Activated T-cell treated with anti-CD3 and anti-CD28 coated beads for 24 hours (primary cell): ENCODE measurements around the gene SCRN1.

Source experiments
- DNase-seq: peaks from one replicate; pipeline ENCODE4 v3.0.0-alpha.2; 2020; ENCODE audit warnings: low read depth

The SCRN1 gene

DNA sequence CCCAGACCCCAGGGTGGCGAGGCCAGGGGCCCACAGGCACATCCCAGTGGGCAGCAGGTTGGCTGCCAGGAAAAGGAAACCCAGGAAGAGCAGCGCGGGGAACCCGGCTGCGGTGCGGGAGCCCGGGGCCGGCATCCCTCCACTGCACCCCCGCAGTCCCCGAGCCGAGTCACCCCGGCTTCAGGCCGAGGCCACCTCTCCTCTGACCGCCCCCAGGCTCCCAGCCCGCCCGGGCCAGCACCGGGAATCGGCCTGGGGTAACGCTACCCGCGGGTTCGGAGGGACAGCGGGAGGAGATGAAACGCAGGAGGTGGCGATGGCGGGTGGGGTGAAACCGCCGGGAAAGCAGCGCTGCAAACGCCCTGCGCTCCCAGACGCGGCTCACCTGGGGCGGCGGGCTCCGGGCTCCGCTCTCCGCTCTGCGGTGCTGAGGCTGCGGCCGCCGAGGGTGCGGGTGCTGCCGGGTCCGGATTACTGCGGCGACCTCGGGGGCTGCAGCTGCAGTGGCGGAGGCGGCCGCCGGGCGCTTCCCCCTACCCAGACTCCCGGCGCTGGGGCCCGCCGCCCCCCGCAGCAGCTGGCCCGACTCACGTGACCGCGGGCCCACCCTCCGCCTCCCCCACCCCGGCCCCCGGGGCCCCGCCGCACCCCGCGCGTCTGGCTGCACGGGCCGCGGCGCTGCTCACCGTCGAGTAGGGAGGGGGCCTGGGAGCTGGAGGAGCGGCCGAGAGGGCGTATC lies at the start of gene SCRN1:
SCRN1 (minus strand) TSS at position 545 of the 739 bp plus-strand sequence. CDS start 20,734 bp downstream, outside the sequence.
- no peak for DNase-seq

GRCh38 chr7:30038196-30038980 lies 48.8 kb upstream of the SCRN1 start:
- no peak for DNase-seq

- DNase-seq: no peak
Observed at GRCh38 chr7:30036220-30036619, 46.6 kb upstream of the SCRN1 start.

DNA sequence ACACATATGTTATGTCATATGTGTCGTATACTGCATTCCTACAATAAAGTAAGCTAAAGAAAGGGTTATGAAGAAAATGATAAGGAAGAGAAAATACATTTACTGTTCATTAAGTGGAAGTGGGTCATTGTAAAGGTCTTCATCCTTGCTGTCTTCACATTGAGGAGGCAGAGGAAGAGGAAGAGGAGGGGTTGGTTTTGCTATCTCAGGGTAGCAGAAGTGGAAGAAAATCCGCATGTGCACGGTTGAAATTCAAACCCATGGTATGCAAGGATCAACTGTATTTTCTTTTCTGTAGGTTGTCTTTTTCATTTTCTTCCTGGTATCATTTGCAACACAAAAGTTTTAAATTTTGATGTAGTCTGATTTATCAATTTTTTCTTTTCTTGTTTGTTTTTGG lies 44.9 kb upstream of the SCRN1 start:
- no peak for DNase-seq

DNA sequence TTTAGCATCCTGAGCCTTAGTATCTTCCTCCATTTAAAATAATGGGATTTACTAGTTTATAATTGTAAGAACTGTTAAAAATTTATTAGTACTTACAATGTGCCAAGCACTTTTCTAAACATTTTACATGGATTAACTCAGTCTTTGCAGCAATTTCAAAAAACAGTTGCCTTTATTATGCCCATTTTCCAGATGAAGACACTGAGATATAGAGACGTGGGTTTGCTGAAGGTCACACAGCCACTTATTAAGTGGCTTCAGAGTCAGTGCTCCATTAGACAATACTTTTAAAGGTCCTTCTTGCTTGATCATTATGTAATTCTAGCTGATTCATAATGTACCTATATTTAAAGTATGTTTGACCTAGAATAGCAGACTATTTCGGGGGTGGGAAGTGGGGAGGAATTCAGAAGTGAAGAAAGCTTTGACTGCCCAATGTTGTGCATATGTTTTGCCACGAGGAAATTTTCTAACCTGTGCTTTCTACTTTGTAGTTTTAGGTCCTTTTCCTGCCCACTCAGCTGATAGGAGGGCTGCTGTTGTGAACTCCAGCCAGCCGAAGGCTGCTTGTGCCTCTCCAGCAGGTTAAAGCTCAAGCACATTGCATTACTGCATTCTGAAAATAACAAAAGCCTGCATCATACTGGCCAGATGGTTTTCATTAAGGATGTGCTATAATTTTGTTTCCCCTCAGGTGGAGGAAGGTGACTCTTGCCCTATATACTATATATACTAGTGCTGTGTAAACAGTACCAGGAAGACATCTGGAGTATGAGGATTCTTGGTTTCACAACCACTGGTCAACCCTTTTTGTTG lies 42.9 kb upstream of the SCRN1 start:
- no peak for DNase-seq

- DNase-seq: no peak
Observed at GRCh38 chr7:30029696-30030095, 40.1 kb upstream of the SCRN1 start.

DNA sequence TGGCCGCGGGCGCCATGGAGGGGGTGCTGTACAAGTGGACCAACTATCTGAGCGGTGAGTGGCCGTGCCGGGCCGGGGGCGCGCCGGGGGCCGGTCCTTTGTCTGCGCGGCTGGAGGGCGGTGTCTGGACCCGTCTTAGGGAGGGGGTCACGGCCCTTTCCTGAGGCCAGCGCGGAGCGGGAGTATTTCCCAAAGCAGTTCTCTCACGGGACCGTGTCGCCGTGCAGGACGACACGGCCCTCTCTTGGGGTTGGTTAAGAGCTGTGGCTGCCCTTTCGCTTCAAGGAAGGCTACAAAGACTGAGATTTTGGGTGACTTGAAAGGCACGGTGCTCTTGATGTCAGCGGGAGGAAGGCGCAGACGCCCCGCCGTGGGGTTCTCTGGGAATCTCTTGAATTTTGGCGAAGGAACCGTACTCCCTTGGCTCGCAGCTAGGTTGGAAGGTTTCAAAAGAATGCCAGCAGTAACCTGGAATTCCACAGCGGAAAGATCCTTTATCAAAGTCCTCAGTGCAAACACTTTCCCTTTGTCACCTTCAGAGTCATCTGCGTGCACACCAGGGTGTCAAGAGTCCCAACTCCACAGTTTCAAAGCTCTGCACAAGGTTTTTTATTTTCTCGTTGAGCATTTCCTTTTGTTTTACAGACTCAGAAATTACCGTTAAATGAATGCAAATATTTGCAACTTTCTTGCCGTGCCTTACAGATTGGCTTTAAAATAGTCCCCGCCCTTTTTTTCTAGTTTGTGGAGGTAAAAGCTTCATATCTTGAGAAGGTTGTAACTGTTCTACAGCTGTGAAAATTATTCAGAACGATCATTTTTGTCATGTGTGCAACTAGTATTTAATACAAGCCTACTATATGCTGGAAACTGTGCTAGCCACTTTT lies 39.4 kb upstream of the SCRN1 start:
- no peak for DNase-seq

- peak; percentile 90 for DNase-seq
Observed at GRCh38 chr7:30028216-30028748, 38.7 kb upstream of the SCRN1 start, which contains the start of gene PLEKHA8. Gene PLEKHA8 (plus strand): TSS chr7:30028412. CDS start chr7:30028763, 351 bp downstream.

GRCh38 chr7:30027740-30028215 lies 38.2 kb upstream of the SCRN1 start:
- DNase-seq: no peak

DNA sequence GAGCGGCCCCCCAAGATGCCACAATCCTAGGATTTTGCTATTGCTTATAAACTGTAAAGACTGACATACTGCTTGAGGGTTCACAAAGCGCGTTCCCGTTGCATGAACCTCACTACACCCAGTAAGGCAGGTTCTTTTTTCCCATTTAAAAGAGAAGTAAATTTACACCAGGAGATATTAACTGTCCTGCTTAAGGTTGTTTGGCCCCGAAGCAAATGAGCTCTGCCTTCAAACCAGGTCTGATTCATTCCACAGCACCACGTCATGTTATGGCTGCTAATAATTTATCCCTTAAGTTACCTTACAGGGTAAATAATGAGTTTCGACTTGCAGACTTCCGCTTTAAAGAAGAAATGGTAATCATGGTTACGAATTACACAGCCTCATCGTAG lies 37.5 kb upstream of the SCRN1 start:
- peak; percentile 19 for DNase-seq

GRCh38 chr7:30026229-30027064 lies 36.8 kb upstream of the SCRN1 start, which contains the start of gene FKBP14:
Gene FKBP14 (minus strand): TSS chr7:30026702. CDS start chr7:30026508, 194 bp downstream.
- peak; percentile 89 for DNase-seq

GRCh38 chr7:30023524-30023923 lies 33.9 kb upstream of the SCRN1 start:
- no peak for DNase-seq

- no peak for DNase-seq
Observed at GRCh38 chr7:30022991-30023390, 33.4 kb upstream of the SCRN1 start.

DNA sequence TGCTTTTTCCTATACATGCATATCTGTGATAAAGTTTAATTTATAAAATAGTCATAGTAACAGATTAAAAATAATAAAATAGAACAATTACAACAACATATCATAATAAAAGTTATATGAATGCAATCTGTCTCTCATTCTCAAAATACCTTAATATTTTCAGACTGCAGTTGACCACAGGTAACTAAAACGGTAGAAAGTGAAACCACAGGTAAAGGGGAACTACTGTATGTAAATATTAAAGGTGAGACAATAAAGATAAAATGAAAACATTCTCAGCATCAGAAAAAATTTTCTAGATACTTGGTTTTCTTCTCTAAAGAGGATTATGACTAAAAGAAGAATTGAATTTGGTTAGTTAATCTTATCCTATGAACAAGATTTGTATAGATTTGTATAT lies 30.9 kb upstream of the SCRN1 start:
- DNase-seq: no peak

DNA sequence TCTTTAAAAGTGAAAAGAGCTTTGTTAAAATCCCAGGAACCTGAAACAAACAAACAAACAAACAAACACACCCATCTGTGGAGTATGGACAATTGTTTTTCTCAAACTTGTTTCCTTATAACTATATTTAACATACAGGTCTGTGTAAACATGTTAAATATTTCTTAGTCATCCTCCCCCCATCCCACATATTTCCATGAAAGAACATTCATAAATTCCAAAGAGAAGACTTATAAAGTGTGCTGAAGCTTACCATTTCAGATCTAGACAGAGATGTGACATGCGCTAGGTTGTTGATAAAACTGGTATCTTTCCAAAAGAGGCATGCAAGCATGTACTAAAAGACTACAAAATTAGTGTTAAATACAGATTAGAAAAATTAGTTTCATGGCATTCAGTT lies 30.4 kb upstream of the SCRN1 start:
- no peak for DNase-seq

GRCh38 chr7:30019387-30019786 lies 29.8 kb upstream of the SCRN1 start:
- DNase-seq: no peak

GRCh38 chr7:30018451-30018850 lies 28.9 kb upstream of the SCRN1 start:
- no peak for DNase-seq

- DNase-seq: no peak
Observed at GRCh38 chr7:30012757-30013156, 23.2 kb upstream of the SCRN1 start.

DNA sequence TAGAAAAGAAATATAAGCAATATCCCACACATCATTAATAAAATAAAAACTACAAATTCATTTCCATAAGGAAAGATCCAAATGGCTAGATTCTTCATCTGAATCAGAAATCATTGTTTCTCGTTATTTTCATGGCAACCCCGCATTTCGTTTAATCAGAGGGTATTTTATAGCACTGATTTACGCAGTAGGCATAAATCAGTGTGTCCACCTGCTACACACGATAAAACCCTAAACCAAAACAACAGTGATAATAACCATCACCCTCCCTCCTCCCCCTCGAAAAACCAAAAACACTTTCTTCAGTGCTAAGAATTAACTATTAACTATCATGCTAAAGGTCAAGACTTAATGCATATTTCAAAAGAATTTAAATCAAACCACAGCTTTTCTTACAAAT lies 20.4 kb upstream of the SCRN1 start:
- no peak for DNase-seq

DNA sequence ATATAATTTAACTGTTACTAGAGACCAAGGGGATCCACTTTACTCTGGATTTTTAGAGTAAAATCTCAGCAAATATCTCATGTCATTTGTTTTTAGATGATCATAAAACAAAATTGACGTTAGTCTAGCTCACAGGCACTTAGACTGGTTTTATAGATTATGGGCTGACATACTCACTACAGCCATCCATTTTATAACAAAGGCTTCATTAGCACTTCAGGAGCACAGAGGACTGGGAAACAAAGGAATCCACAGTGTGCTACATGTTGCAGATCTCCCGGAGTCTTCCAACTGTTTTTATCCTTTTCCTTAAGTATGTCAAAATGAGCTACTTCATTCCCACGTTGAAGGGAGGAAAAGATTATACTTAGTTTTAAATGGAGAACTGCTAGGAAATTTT lies 15.9 kb upstream of the SCRN1 start:
- DNase-seq: no peak
